GM23338 (cell line): ENCODE measurements around the gene APOBEC3F.

Source experiments
- CTCF ChIP-seq, 2 experiments: fragments of 200-600 bp in 1 of 2; sonication (generic) in 1 of 2; conservative IDR thresholded peaks; 2 replicates each; pipeline versions ENCODE4 v1.5.1 to v1.6.1; 2016 to 2017; ENCODE audit warnings: antibody characterized with exemption in 2 of 2, low read depth in 2 of 2, mild to moderate bottlenecking in 2 of 2, moderate library complexity in 1 of 2
- EZH2phosphoT487 ChIP-seq: fragments of 200-600 bp; sonication (generic); IDR thresholded peaks from one replicate; pipeline ENCODE4 v1.8.1; 2018; ENCODE audit warnings: antibody characterized with exemption; ENCODE audit not compliant: unreplicated experiment
- POLR2AphosphoS5 ChIP-seq: IDR thresholded peaks from 2 replicates; pipeline ENCODE4 v1.6.1; 2016; ENCODE audit warnings: antibody characterized with exemption, low read depth
- ZNF331 ChIP-seq: fragments of 250-450 bp; sonication (Bioruptor Pico); IDR thresholded peaks from 2 replicates; pipeline ENCODE4 v1.5.0; 2020; ENCODE audit warnings: low read depth, mild to moderate bottlenecking, moderate library complexity

- TF ChIP-seq CTCF (conservative IDR thresholded peaks at IDR 0.05; ENCODE audit: low read depth in 2 of 2) (no peak), ZNF331 (CRISPR knock-in tag) (no peak), POLR2AphosphoS5 (no peak), EZH2phosphoT487 (no peak)
Observed at GRCh38 chr22:39026509-39027150, 14.0 kb upstream of the APOBEC3F start.
